ENCODE results near the gene ZC3H10.

GRCh38 chr12:56081393-56082347 lies 36.4 kb upstream of the ZC3H10 start:
- TF ChIP-seq POLR2A (IDR thresholded peaks at IDR 0.05) (no peak), CTCF (IDR thresholded peaks at IDR 0.05) (no peak), POLR2AphosphoS5 (IDR thresholded peaks at IDR 0.05; ENCODE audit: insufficient read depth in 1 of 2, low read depth in 1 of 2) (no peak)

Measured in vagina (tissue), 2 donors.